HL-60 (cell line): ENCODE results near the gene NAT9.

Source experiments
- CTCF ChIP-seq: IDR thresholded peaks from one replicate; pipeline ENCODE4 v1.5.1; 2011; ENCODE audit warnings: low read length, control low read depth, inconsistent platforms; ENCODE audit not compliant: insufficient read depth
- GABPA ChIP-seq: IDR thresholded peaks from 2 replicates; pipeline ENCODE4 v1.6.1; 2012; ENCODE audit warnings: low read depth

GRCh38 chr17:74821655-74822334, 45.6 kb upstream of the NAT9 start:
- TF ChIP-seq GABPA (no peak), CTCF (no peak)
